Activated CD4-positive, alpha-beta T cell treated with anti-CD3 and anti-CD28 coated beads, Interleukin-2, Interleukin-6, amounts not matched to agents 100 ng/mL and 50 ng/mL, durations not matched to agents 16 hours and 8 hours (primary cell): ENCODE measurements around the gene SSR2.

Experiments used
- DNase-seq: peaks from one replicate; pipeline ENCODE4 v3.0.0-alpha.2; 2020

Gene SSR2

DNA sequence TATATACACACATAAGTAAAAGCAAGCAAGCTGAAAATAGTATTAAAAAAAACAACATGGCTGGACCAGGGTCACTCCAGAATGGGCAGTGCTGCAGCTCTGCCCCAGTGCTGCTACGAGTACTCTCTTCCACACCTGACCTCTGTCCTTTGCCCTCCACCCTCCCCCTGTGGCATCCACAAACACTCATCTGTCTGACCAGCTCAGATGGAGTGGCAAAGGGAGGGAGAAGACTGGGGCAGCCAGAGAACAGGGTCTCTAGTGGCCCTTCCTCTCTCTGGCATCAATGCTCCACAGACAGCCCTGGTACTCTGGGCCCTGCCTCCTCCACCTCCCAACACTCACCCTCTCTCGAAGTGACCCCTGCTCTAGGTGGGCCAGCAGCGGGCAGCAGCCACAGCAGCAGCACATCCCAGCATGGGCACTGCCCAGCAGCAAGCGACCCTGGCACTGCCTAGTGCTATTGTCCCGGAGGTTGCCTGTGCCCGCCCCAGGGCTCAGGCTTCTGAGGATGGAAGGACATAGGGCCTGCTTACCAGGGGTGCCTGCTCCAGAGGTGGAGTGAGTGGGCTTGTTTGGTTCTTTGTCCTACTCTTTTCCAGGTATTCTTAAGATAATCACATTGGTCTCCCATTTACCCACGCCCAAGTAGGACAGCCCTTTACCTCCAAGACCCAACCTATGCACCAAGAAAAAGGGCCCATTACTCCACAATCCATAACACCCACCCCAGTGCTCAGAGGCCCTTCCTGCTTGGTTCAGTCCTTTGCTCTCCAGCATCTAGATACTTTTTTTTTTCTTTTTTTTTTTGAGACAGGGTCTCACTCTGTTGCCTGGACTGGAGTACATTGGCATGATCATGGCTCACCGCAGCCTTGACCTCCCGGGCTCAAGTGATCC lies 48.6 kb downstream of the SSR2 start:
- no peak for DNase-seq

DNA sequence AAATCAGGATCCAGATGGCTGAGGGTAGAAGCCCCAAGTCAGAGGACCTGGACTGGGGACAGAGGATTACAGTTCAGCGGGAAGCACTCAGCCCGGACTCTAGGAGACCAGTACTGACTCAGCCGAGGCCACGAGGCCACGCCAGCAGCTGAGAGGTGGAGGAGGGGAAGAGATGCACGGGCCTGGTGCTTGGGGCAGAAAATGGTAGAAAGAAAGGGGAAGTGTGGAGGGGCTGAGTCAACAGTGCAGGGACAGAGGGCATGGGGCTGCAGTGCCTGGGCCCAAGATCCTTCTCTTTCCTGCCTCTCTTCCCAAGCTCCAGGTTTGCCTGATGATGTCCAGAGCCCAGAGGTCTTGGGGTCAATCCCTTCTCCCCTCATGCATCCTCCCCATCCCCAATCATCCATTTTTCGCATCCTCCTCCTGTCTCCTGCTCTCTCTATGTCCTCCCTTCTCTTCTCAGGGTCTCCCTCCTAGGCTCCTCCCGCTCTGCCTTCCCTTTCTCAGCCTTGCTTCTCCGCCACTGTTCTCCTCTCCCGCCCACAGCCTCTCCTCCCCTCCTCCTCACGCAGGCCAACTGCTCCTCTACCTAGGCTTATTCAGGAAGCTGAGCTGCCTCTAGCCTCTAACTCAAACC lies 50.1 kb downstream of the SSR2 start:
- DNase-seq = peak; percentile 44

DNA sequence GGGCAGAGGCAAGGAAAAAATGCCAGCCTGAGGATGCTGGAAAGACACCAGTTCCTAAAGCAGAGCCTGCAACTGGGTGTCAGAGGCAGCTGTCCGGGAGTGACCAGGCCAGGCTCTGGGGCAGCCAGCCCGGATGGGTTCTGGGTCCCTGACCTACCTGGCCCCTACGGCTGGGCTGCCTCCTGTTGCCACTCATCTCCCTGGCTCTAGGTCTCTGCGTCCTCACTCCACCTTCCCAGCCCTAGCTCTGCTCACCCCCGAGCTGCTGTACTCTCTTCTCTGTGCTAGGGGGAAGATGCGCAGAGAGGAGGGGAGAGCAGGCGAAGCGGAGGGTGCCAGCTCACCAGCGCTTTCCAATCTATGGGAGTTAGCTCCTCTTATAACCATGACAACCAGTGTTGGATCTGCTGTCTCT lies 51.4 kb downstream of the SSR2 start:
- no peak for DNase-seq

DNA sequence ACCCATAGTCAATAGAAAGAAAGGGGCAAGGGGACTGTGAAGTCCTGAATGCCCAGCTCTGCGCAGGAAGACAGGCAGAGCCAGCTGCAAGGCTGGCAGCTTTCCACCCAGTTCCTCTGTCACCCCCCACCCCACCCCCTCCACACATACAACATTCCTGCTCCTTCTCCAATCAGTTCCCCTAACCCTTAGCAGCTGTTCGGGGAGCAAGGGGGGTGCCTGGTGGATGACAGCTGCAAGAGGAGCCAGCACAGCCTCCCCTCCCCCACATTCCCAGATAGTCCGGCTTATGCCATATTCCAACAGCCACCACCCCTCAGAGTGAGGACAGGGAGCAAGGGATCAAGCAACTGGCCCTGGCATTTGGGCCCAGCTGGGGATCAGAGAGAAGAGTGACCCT lies 52.1 kb downstream of the SSR2 start:
- DNase-seq = no peak

DNA sequence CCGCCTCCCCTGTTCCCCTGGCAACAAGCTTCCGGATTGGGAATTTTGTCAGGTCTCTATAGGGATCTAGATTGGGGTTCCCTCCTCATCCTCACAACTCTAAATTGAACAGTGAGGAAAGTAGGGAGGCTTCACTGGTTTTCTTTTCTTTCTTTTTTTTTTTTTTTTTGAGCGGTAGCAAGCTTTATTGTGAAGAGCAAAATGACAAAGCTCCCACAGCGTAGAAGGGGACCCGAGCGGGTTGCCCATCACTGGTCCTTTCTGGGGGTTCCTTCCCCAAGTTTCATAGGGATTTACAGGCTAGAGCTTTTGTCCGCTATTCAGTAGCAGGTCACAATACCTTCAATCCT lies 52.7 kb downstream of the SSR2 start:
- DNase-seq = no peak

DNA sequence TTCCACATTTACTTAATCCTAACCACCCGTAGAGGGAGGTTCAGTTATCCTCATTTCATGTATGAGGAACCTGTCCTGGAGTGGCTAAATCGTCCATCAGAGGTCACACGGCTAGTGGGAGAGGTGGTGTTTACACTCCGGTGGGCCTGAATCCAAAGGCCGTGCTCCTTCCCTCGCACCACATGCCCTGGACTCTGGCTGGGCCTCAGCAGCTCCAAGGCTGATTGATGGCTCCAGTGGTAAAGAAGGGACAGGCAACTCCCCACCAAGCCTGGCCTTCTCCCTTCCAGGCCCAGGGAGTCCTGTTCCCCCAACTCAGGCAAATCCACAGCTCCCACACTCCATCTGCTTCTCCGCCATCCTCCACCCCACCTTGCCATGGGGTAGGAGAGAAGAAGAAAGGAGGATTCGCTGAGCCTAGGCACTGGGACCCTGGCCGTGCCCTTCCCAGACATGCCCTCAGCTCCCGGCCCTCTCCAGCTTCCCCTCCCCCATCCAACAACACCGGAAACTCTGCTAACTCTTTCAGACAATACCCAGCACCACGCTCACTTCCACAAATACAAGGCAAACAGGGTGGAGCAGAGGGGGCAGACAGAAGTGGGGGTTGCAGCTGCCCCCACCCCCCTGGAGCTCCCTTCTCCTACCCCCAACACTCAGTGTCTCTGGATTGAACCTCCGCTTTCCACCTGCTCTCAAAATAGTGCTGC lies 53.3 kb downstream of the SSR2 start:
- DNase-seq = no peak

DNA sequence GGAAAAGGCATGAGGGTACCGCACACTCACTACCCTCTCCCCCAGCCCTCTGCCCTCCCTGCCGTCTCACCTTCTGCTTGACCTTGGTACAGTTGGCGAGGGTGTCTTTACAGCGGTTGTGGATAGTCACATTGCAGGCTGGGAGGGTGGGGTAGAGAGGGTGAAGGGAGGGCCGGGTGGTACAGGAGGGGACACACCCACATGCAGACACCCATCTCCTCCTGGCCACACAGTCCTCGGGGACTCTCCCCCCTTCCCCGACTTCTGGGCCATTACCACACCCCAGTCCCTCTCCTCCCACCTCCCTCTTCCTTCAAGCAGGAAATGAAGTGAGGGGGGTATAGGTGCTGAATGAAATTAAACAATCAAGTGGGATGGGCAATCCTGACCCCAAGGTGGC lies 54.0 kb downstream of the SSR2 start:
- DNase-seq = no peak

DNA sequence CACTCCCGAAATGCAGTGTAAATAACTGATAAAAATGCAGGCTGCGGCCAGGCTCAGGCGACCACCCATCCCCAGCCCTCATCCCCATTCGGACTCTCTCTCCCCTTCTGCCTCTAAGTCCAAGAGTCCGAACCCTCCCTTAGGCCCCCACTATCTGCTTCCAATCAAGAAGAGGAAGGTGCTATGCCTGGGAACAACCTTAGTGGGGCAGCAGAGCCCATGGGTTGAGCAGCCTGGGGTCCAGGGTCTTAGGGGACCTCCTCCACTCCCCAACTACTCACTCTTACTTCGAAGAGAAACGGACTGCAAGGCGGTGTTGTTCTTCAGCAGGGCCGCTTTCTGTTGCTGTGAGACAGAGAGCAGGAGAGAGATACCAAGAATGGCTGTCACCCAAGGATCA lies 54.6 kb downstream of the SSR2 start:
- DNase-seq = no peak

DNA sequence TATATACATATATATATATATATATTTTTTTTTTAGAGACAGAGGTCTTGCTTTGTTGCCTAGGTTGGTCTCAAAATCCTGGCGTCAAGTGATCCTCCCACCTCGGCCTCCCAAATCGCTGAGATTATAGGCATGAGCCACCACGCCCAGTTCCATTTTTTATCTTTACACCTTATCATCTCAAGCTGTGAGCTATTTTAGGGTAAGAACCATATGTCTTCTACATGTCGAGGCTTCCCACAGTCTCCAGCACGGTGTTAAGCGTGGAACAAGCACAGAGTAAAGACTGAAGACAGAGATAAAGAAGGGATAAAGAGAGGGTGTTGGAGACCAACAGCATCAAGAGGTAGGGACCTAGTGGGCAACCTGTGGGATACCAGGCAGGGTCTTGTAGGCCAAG lies 56.6 kb downstream of the SSR2 start:
- no peak for DNase-seq

DNA sequence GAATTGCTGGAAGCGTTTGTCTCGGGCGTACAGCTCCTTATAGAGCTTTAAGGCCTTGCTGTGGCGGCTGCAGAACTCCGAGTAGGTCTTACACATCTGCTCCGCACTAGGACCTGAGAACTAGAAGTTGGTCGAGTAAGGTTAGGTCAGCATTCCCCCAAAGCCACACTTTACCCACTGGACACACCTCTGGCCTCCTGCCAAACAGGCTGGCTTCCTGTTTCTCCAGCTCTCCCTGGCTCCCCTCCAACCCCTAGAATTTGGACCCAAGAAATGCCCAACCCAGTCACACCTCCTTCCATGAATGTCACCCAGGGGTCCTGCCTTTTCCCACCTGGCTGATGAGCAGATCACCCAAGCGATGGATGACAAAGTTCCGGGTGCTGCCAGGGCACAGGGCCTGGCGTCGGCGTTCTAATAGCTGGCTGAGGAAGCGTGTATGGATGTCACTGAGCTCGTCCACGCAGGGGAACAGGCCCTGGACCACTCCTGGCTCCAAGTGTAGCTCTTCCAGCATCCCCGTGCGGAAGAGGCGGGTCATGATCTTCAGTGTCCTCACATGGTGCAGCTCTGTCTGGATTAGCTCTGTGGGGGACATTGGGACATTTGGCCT lies 58.0 kb downstream of the SSR2 start:
- DNase-seq = no peak

DNA sequence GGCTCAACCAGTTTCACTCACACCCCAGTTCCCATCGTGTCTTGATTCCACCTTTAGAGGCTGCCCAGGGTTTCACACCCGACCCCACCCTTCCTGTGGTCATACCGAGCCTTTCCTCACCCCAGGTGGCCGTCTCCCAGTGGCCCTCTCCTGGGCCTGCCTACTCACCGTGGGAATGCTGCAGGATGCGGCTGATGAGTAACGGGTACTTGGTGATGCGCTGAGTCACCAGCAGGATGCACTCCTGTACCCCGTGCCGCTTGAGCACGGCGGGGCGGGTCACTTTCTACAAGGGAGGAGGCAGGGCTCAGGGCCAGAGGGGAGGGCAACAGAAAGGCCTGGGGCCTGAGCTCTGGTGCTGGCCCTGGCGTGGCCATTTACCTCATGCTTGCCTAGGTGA lies 58.8 kb downstream of the SSR2 start:
- DNase-seq = peak; percentile 47

DNA sequence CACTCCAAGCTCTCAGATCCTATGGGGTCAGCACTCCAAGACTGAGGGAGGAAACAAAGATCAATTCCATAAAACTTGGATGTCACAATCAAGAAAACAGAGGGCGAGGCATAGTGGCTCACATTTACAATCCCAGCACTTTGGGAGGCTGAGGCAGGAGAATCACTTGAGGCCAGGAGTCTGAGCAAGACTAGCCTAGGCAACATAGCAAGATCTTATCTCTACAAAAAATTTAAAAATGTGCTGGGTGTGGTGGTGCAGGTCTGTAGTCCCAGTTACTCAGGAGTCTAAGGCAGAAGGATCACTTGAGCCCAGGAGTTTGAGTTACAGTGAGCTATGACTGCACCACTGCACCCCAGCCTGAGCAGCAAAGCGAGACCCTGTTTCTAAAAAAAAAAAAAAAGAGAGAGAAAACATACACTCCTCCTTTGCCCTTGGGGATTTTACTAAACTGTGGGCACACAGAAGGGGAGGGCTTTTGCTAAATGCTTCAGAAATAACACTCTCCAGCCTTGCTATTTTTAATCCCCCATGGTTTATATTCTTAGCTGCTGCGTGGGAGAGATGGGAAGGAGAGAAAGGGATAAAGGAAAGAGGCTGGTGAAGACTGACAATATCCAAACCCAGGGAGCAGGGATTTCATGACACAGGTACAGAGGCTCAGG lies 60.5 kb downstream of the SSR2 start:
- no peak for DNase-seq
